HG02623 (cell line): Measurements from ENCODE around the gene ARHGEF16.

Experiments used
- ATAC-seq: cut with Tn5 transposase; IDR thresholded peaks from one replicate; pipeline ENCODE4 v1.9.1; 2021; ENCODE audit warnings: moderate library complexity; ENCODE audit not compliant: unreplicated experiment

ARHGEF16 gene

GRCh38 chr1:3453891-3454810 is at the start of gene ARHGEF16:
Gene ARHGEF16 (plus strand): TSS chr1:3454665. CDS start chr1:3463085, 8,420 bp downstream.
- ATAC-seq: no peak

DNA sequence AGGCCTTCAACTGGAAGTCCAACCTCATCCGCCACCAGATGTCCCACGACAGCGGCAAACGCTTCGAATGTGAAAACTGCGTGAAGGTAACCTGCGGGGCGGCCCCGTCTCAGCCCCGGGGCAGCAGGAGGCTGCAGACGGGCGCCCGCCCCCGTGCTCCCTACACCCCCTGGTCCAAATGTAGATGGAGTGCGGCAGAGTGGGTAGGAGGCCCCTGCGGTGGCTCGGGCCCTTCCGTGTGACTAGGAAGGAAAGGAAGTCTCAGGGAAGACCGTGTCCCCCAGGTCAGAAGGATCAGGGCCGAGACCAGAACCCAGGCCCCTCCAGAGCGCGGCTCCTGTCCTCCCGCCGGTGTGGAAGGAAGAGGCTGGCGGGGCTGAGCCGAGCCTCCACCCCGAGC is 49.7 kb upstream of the ARHGEF16 start:
- no peak for ATAC-seq

GRCh38 chr1:3405491-3405890 is 49.0 kb upstream of the ARHGEF16 start:
- no peak for ATAC-seq

DNA sequence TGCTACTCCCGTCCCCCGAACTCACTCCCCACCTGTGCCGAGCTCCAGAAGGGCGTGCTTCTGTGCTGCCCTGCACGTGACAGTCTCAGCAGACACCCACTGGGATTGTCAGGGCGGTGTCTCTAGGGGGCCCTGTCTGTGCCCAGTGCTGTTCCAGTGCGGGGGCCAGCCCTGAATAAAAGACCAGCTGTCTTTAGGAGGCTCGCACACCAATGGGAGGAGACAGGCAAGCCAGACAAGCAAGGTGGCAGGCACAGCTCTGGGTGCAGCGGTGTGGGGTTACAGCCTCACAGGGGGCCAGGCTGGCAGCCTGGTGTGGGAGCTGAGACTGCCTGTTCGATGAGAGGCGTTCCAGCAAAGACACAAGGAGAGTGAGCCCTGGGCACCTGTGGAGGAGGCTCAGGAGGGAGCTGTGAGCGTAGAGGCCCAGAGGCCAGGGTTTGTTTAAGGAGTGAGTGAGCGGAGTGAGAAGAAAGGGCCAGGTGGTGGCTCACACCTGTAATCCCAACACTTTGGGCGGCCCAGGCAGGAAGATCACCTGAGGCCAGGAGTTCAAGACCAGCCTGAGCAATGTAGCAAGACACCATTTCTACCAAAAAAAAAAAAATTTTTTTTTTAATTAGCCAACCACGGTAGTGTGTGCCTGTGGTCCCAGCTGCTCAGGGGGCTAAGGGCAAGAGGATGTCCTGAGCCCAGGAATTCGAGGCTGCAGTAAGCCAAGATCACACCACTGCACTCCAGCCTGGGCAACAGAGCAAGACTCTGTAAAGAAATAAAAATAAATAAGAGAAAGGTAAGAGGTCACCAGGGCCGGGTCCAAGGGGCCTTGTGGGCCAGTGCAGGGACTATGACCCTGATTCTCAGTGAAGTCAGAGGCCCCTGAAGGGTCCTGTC is 48.2 kb upstream of the ARHGEF16 start:
- ATAC-seq: no peak

- ATAC-seq: no peak
Measured at GRCh38 chr1:3407021-3407420, 47.4 kb upstream of the ARHGEF16 start.

- ATAC-seq: no peak
Measured at GRCh38 chr1:3408751-3409266, 45.7 kb upstream of the ARHGEF16 start.

DNA sequence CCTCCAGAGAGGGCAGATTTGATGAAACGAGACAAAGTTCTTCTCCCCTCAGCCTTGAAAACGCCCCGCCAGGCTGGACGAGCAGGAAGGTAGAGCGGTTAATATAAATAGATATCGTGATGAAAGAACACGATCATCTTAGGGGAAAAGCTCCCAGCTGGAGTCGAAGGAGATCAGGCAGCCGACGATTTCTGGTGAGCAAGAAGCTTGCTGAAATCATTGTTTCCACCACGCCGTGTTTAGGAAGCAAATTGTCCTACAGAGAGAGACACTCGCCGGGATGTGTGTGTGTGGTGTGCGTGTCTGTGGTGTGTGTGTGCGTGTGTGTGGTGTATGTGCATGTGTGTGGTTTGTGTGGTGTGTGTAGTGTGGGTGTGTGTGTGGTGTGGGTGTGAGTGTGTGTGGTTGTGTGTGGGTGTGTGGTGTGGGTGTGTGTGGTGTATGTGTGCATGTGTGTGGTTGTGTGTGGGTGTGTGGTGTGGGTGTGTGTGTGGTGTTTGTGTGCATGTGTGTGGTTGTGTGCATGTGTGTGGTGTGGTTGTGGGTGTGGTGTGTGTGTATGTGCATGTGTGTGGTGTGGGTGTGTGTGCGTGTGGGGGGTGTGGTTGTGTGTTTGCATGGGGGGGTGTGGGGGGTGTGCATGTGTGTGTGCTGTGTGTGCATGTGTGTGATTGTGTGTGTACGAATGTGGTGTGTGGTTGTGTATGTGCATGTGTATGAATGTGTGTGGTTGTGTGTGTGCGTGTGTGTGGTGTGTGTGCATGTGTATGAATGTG is 44.9 kb upstream of the ARHGEF16 start:
- no peak for ATAC-seq

- no peak for ATAC-seq
Measured at GRCh38 chr1:3410142-3410925, 44.1 kb upstream of the ARHGEF16 start.

- no peak for ATAC-seq
Measured at GRCh38 chr1:3411806-3412205, 42.7 kb upstream of the ARHGEF16 start.

DNA sequence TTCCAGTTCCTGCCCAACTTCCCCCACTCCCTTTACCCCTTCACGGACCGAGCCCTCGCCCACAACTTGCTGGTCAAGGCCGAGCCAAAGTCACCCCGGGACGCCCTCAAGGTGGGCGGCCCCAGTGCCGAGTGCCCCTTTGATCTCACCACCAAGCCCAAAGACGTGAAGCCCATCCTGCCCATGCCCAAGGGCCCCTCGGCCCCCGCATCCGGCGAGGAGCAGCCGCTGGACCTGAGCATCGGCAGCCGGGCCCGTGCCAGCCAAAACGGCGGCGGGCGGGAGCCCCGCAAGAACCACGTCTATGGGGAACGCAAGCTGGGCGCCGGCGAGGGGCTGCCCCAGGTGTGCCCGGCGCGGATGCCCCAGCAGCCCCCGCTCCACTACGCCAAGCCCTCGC is 42.1 kb upstream of the ARHGEF16 start:
- no peak for ATAC-seq

DNA sequence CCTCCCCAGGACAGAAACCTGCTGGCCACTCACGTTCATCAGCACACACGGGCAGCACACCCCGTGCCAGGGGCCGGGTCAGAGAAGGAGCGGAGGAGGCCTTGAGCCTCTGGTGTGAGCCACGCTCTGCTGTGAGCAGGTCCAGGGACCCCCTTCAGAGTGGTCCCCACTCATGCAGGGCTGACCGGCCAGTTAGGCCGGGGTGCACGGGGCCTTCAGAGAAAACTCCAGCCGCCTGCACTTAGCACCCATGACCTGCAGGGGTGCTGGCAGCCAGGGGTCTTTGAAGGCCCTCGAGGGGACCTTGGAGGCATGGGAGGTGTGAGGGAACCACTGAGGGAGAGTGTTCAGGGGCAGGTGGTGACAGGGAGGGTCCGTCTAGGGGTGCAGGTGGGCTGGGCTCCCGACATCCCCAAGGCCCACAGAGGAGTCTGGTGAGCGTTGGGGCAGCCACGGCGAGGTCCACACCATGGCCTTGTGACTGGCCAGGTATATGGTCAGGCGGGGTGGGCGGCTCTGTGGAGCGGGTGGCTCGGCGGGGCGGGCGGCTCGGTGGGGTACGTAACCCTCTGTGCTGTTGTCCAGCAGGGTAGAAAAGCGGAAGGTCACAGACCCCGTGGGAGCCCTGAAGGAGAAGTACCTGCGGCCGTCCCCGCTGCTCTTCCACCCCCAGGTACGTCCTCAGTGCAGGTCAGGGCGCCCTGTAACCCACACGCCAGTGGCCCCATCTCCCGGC is 40.3 kb upstream of the ARHGEF16 start:
- ATAC-seq: no peak

- ATAC-seq: no peak
Measured at GRCh38 chr1:3415260-3416090, 39.0 kb upstream of the ARHGEF16 start.

GRCh38 chr1:3417082-3417739 is 37.3 kb upstream of the ARHGEF16 start:
- ATAC-seq: no peak

DNA sequence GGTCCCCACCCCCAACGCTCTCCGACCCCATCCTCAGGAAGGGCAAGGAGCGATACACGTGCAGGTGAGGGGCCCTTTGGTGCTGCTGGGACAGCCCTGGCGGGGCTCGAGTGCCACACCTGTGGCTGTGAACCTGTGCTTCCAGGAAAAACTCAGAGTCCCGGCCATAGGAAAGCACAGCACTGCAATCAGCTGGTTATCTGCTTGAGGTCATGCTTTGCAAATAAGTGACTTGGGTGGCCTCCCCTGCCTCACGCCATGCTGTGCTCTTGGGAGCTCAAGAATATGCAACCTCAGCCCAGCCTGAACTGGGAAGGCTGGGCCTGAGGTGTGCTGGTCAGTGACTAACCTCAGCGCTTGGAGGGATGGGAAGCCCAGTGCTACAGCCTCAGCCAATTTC is 36.5 kb upstream of the ARHGEF16 start:
- ATAC-seq: no peak

DNA sequence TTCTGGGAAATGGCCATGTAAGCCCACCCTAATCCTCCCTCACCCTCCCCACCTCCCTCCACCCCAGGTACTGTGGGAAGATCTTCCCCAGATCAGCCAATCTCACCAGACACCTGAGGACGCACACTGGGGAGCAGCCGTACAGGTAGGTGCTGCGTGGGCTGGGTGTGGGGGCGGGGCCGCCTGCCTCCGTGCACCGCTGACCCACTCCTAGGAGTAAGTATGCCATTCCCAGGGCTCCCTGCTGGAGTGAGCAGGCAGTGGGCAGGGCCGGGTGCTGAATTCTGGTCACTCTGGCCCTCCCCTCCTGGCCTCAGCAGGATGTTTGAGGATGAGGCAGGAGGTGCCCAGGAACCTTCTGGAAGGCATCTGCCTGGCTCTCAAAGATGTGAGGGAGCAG is 35.9 kb upstream of the ARHGEF16 start:
- ATAC-seq: no peak

GRCh38 chr1:3419415-3420204 is 34.9 kb upstream of the ARHGEF16 start:
- no peak for ATAC-seq
